HG03097 (cell line): Measurements from ENCODE around the gene MRC2.
"Not testable (repeated sequence)": the region's sequence is repeated elsewhere in the genome, so short reads cannot be mapped to it uniquely, and the experiment has no call there.

ENCODE experiments used
- ATAC-seq: cut with Tn5 transposase; IDR thresholded peaks from one replicate; pipeline ENCODE4 v1.9.1; 2021; ENCODE audit not compliant: unreplicated experiment, low FRiP score

MRC2 gene

GRCh38 chr17:62695093-62695738 is 67.7 kb downstream of the MRC2 start:
- ATAC-seq = not testable (repeated sequence)

GRCh38 chr17:62696256-62696655 is 68.8 kb downstream of the MRC2 start:
- no peak for ATAC-seq

- no peak for ATAC-seq
Measured at GRCh38 chr17:62696726-62697490, 69.4 kb downstream of the MRC2 start.

- not testable (repeated sequence) for ATAC-seq
Measured at GRCh38 chr17:62698459-62698858, 71.0 kb downstream of the MRC2 start.

- ATAC-seq = no peak
Measured at GRCh38 chr17:62700964-62701705, 73.7 kb downstream of the MRC2 start.

- ATAC-seq = no peak
Measured at GRCh38 chr17:62701706-62702085, 74.2 kb downstream of the MRC2 start.

GRCh38 chr17:62702746-62703260 is 75.3 kb downstream of the MRC2 start:
- no peak for ATAC-seq

GRCh38 chr17:62703261-62703775 is 75.8 kb downstream of the MRC2 start:
- no peak for ATAC-seq

- ATAC-seq = no peak
Measured at GRCh38 chr17:62703776-62704380, 76.4 kb downstream of the MRC2 start.

GRCh38 chr17:62704381-62704971 is 77.0 kb downstream of the MRC2 start:
- ATAC-seq = no peak

- ATAC-seq = no peak
Measured at GRCh38 chr17:62705156-62705777, 77.8 kb downstream of the MRC2 start.

- ATAC-seq = no peak
Measured at GRCh38 chr17:62705778-62706597, 78.5 kb downstream of the MRC2 start.

- ATAC-seq = no peak
Measured at GRCh38 chr17:62706598-62707424, 79.3 kb downstream of the MRC2 start.

GRCh38 chr17:62707425-62707739 is 79.9 kb downstream of the MRC2 start:
- ATAC-seq = no peak

GRCh38 chr17:62708587-62708986 is 81.1 kb downstream of the MRC2 start:
- no peak for ATAC-seq

GRCh38 chr17:62712171-62712581 is 84.7 kb downstream of the MRC2 start:
- no peak for ATAC-seq

GRCh38 chr17:62713086-62713881 is 85.8 kb downstream of the MRC2 start:
- no peak for ATAC-seq
